Measurements from ENCODE around the gene WDR33. TPM values are rescaled to one million over a fixed set of nuclear protein-coding genes. Genes with fewer than 3 reads are reported as not detected.
A peak's percentile ranks its signal among the peaks of the same experiment; 100 is the strongest.
"Not testable (repeated sequence)": the region's sequence is repeated elsewhere in the genome, so short reads cannot be mapped to it uniquely, and the experiment has no call there.

WDR33 gene
- total and polyA plus RNA-seq, 7 donors, result 11.2 to 38.9 (median 32.7) TPM

- ATAC-seq (no peak), DNase-seq (no peak)
- Histone ChIP-seq H3K36me3 (ENCODE audit: insufficient read depth in 1 of 2, low read depth in 1 of 2) (no peaks in the 10 kb centered on the region), H3K4me1 (peaks cover 40% of the 10 kb centered on the region), H3K27ac (peak overlapping the region; percentile 34), H3K27me3 (ENCODE audit: insufficient read depth in 3 of 3, low read length in 2 of 3) (no peaks in the 10 kb centered on the region), H3K9me3 (no peaks in the 10 kb centered on the region), H3K4me3 (peak overlapping the region; percentile 15)
- TF ChIP-seq CTCF (IDR thresholded peaks at IDR 0.05), result no peak
- WGBS, 3 donors, result 65 to 79% (median 70%) methylated on average over 3 of the region's 3 CpGs
- intact Hi-C loops (cut with DNase I), result no loop called here
These were observed 3.2 kb downstream of the WDR33 start for GRCh38 chr2:127807678-127808353.

- H3K27ac ChIP-seq, result peak overlapping the region; percentile 34
These were observed 4.1 kb downstream of the WDR33 start for GRCh38 chr2:127806860-127807259.

GRCh38 chr2:127805491-127805890, 5.5 kb downstream of the WDR33 start:
- Histone ChIP-seq H3K27me3 (ENCODE audit: insufficient read depth in 3 of 3, low read length in 2 of 3) (no peaks in the 10 kb centered on the region), H3K4me3 (no peak overlapping the region), H3K27ac (no peak overlapping the region), H3K9me3 (no peaks in the 10 kb centered on the region), H3K36me3 (ENCODE audit: insufficient read depth in 1 of 2, low read depth in 1 of 2) (no peaks in the 10 kb centered on the region), H3K4me1 (peaks cover 43% of the 10 kb centered on the region)
- DNase-seq (no peak), ATAC-seq (no peak)
- 62 to 80% (median 73%) methylated on average over 6 of the region's 6 CpGs for WGBS, 3 donors
- TF ChIP-seq CTCF (IDR thresholded peaks at IDR 0.05), result no peak
- intact Hi-C loops (cut with DNase I), result no loop called here

More at GRCh38 chr2:127806860-127807259, 4.1 kb downstream of the WDR33 start:
- H3K27me3 ChIP-seq (ENCODE audit: insufficient read depth in 3 of 3, low read length in 2 of 3); ATAC-seq; H3K36me3 ChIP-seq (ENCODE audit: insufficient read depth in 1 of 2, low read depth in 1 of 2); H3K4me3 ChIP-seq; DNase-seq; H3K9me3 ChIP-seq; intact Hi-C loops (cut with DNase I): not testable (repeated sequence)
- WGBS, 3 donors, result 60 to 81% (median 67%) methylated on average over 6 of the region's 6 CpGs
- peaks cover 40% of the 10 kb centered on the region for H3K4me1 ChIP-seq

- TF ChIP-seq CTCF (IDR thresholded peaks at IDR 0.05), result no peak
These were observed 11.0 kb downstream of the WDR33 start for GRCh38 chr2:127799926-127800325.

GRCh38 chr2:127796389-127796788, 14.6 kb downstream of the WDR33 start:
- intact Hi-C loops (cut with DNase I), result no loop called here
- Histone ChIP-seq H3K36me3 (ENCODE audit: insufficient read depth in 1 of 2, low read depth in 1 of 2) (no peaks in the 10 kb centered on the region), H3K9me3 (no peaks in the 10 kb centered on the region), H3K27ac (no peak overlapping the region), H3K27me3 (ENCODE audit: insufficient read depth in 3 of 3, low read length in 2 of 3) (no peaks in the 10 kb centered on the region), H3K4me3 (no peak overlapping the region), H3K4me1 (peaks cover 23% of the 10 kb centered on the region)
- DNase-seq, result no peak
- ATAC-seq, result no peak
- TF ChIP-seq CTCF (IDR thresholded peaks at IDR 0.05), result no peak
- WGBS, 3 donors, result 78 to 96% (median 96%) methylated on average over 2 of the region's 2 CpGs

More at GRCh38 chr2:127799926-127800325, 11.0 kb downstream of the WDR33 start:
- Histone ChIP-seq H3K36me3 (ENCODE audit: insufficient read depth in 1 of 2, low read depth in 1 of 2) (no peaks in the 10 kb centered on the region), H3K4me1 (peaks cover 25% of the 10 kb centered on the region), H3K9me3 (no peaks in the 10 kb centered on the region), H3K27me3 (ENCODE audit: insufficient read depth in 3 of 3, low read length in 2 of 3) (no peaks in the 10 kb centered on the region), H3K4me3 (no peak overlapping the region), H3K27ac (no peak overlapping the region)
- WGBS, 3 donors, result 74 to 93% (median 92%) methylated on average over 3 of the region's 3 CpGs
- no peak for ATAC-seq
- no peak for DNase-seq
- intact Hi-C loops (cut with DNase I), result no loop called here

GRCh38 chr2:127794901-127795300, 16.1 kb downstream of the WDR33 start:
- H3K9me3 ChIP-seq; H3K27me3 ChIP-seq (ENCODE audit: insufficient read depth in 3 of 3, low read length in 2 of 3); ATAC-seq; intact Hi-C loops (cut with DNase I); H3K36me3 ChIP-seq (ENCODE audit: insufficient read depth in 1 of 2, low read depth in 1 of 2); H3K4me3 ChIP-seq; DNase-seq; H3K27ac ChIP-seq: not testable (repeated sequence)
- WGBS, 3 donors, result 92 to 93% (median 93%) methylated on average over 6 of the region's 6 CpGs
- peaks cover 16% of the 10 kb centered on the region for H3K4me1 ChIP-seq

Measured in psoas muscle (tissue), 8 donors.